Measurements from ENCODE around the gene TMEM98.
"Not testable (repeated sequence)": the region's sequence is repeated elsewhere in the genome, so short reads cannot be mapped to it uniquely, and the experiment has no call there.

The TMEM98 gene

GRCh38 chr17:32927724-32928585 lies at the start of gene TMEM98:
Gene TMEM98 (plus strand): TSS chr17:32928153. CDS start chr17:32931529, 3,376 bp downstream.
- H3K36me3 ChIP-seq (replicated peaks), result no peaks in the 10 kb centered on the region; the same call in none of the 2 replicates
- H3K4me1 ChIP-seq, result peaks cover 14% of the 10 kb centered on the region
- in situ Hi-C loops (cut with MboI; ENCODE audit: low sequenced_read_pairs), result no loop called here
- H3K4me3 ChIP-seq, result peak within 1 kb of the TSS; percentile 52
- no peaks in the 10 kb centered on the region for H3K27me3 ChIP-seq (ENCODE audit: low read depth)
- DNase-seq (ENCODE audit: low spot score in 2 of 2), result peak in 1 of 2 experiments; percentile 56
- no peaks in the 10 kb centered on the region for H3K9me3 ChIP-seq

DNA sequence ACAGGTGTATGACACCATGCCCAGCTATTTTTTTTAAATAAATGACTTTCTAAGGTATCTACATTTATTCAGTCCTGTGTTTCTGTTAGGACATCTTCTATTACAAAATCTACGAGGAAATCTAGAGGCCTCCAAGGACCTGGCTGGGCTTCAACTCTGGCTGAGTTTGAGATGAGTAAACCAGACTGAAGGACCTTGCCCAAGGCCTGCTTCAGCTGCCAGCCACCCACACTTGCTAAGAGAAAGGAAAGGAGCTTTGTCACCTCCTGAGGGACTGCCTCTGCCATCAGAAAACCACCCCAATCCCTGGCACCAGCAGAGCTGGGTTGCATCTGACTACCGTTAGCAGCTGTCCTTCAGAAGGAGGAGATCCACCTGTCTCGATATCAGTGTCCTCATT lies 49.7 kb upstream of the TMEM98 start:
- Histone ChIP-seq H3K36me3 (replicated peaks) (no peaks in the 10 kb centered on the region), H3K9me3 (no peaks in the 10 kb centered on the region), H3K4me3 (no peak overlapping the region), H3K27me3 (ENCODE audit: low read depth) (peaks cover 7% of the 10 kb centered on the region; the same call in 1 of the 2 replicates), H3K4me1 (peaks cover 7% of the 10 kb centered on the region)
- in situ Hi-C loops (cut with MboI; ENCODE audit: low sequenced_read_pairs), result loop anchor here (10.0 kb wide), 1 partner anchor 93 kb away; no protein-coding TSS in a partner anchor
- no peak for DNase-seq (ENCODE audit: low spot score in 2 of 2)

DNA sequence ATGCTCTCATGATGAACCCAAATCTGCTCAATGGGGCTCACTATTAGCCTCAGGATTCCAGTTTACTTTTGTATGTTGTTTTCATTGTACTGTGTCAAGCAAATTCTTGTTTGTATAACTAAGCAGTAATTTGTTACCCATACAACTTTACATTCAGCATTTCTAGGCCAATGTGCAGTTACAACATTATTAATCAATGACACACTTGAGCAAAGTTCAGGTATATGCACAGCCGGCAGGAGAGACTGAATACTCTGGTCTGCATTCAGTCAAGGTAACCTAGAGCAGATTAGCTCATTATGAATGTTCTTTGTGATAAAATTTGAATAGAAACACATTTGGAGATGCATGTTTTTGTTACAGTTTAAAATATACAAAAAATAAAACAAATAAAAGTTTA lies 48.8 kb upstream of the TMEM98 start:
- Histone ChIP-seq H3K4me3 (no peak overlapping the region), H3K36me3 (replicated peaks) (no peaks in the 10 kb centered on the region), H3K4me1 (peaks cover 7% of the 10 kb centered on the region), H3K9me3 (no peaks in the 10 kb centered on the region), H3K27me3 (ENCODE audit: low read depth) (peaks cover 7% of the 10 kb centered on the region; the same call in 1 of the 2 replicates)
- in situ Hi-C loops (cut with MboI; ENCODE audit: low sequenced_read_pairs), result loop anchor here (10.0 kb wide), 1 partner anchor 94 kb away; no protein-coding TSS in a partner anchor
- DNase-seq (ENCODE audit: low spot score in 2 of 2), result no peak

- in situ Hi-C loops (cut with MboI; ENCODE audit: low sequenced_read_pairs), result no loop called here
- Histone ChIP-seq H3K27me3 (ENCODE audit: low read depth) (peaks cover 7% of the 10 kb centered on the region; the same call in 1 of the 2 replicates), H3K4me3 (no peak overlapping the region), H3K9me3 (no peaks in the 10 kb centered on the region), H3K36me3 (replicated peaks) (no peaks in the 10 kb centered on the region), H3K4me1 (peaks cover 4% of the 10 kb centered on the region)
- peak in 1 of 2 experiments; percentile 24 for DNase-seq (ENCODE audit: low spot score in 2 of 2)
Measured at GRCh38 chr17:32880671-32881453, 47.1 kb upstream of the TMEM98 start.

DNA sequence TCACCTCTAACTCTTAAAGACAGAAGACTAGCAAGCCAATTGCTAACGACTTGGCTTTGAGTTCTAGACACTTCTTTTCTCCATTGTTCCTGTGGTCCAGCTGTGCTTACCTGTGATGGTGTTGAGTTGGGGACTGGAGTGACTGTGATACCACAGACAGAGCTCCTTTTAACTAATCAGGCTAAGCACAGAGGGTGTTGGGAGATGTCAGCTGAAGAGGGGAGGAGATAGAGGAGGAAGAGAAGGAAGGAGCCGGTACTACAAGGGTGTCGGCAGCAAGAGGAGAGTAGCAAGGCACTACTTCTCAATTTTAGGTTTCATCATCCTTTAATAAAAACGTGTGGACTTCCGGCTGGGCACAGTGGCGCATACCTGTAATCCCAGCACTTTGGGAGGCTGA lies 45.9 kb upstream of the TMEM98 start:
- Histone ChIP-seq H3K27me3 (ENCODE audit: low read depth) (peaks cover 7% of the 10 kb centered on the region; the same call in 1 of the 2 replicates), H3K9me3 (no peaks in the 10 kb centered on the region), H3K4me1 (peaks cover 2% of the 10 kb centered on the region; the same call in 1 of the 2 replicates), H3K36me3 (replicated peaks) (no peaks in the 10 kb centered on the region), H3K4me3 (no peak overlapping the region)
- DNase-seq (ENCODE audit: low spot score in 2 of 2), result no peak
- in situ Hi-C loops (cut with MboI; ENCODE audit: low sequenced_read_pairs), result no loop called here

GRCh38 chr17:32882734-32883133 lies 45.2 kb upstream of the TMEM98 start:
- H3K4me1 ChIP-seq, result no peaks in the 10 kb centered on the region
- in situ Hi-C loops (cut with MboI; ENCODE audit: low sequenced_read_pairs), result no loop called here
- no peak for DNase-seq (ENCODE audit: low spot score in 2 of 2)

DNA sequence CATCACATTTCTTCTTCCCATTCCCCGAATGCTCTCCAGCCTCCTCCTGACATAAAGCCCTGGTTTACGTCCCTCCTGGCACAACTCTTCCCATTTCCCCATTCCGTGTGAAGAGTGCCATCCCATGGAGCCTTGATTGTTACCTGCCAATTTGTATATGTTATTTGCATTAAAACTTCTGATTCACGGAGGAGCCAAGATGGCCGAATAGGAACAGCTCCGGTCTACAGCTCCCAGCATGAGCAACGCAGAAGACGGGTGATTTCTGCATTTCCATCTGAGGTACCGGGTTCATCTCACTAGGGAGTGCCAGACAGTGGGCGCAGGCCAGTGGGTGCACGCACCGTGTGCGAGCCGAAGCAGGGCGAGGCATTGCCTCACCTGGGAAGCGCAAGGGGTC lies 41.0 kb upstream of the TMEM98 start:
- H3K4me3 ChIP-seq; DNase-seq (ENCODE audit: low spot score in 2 of 2); H3K36me3 ChIP-seq (replicated peaks); H3K9me3 ChIP-seq; in situ Hi-C loops (cut with MboI; ENCODE audit: low sequenced_read_pairs); H3K4me1 ChIP-seq; H3K27me3 ChIP-seq (ENCODE audit: low read depth): not testable (repeated sequence)

More at GRCh38 chr17:32882734-32883133, 45.2 kb upstream of the TMEM98 start:
- H3K36me3 ChIP-seq (replicated peaks), result no peaks in the 10 kb centered on the region
- peaks cover 7% of the 10 kb centered on the region; the same call in 1 of the 2 replicates for H3K27me3 ChIP-seq (ENCODE audit: low read depth)
- no peak overlapping the region for H3K4me3 ChIP-seq
- H3K9me3 ChIP-seq, result no peaks in the 10 kb centered on the region

DNA sequence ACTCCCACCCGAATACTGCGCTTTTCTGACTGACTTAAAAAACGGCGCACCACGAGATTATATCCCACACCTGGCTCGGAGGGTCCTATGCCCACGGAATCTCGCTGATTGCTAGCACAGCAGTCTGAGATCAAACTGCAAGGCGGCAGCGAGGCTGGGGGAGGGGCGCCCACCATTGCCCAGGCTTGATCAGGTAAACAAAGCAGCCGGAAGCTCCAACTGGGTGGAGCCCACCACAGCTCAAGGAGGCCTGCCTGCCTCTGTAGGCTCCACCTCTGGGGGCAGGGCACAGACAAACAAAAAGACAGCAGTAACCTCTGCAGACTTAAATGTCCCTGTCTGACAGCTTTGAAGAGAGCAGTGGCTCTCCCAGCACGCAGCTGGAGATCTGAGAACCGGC lies 40.5 kb upstream of the TMEM98 start:
- H3K4me1 ChIP-seq; H3K4me3 ChIP-seq; H3K36me3 ChIP-seq (replicated peaks); H3K27me3 ChIP-seq (ENCODE audit: low read depth); in situ Hi-C loops (cut with MboI; ENCODE audit: low sequenced_read_pairs); H3K9me3 ChIP-seq; DNase-seq (ENCODE audit: low spot score in 2 of 2): not testable (repeated sequence)

GRCh38 chr17:32894245-32894644 lies 33.7 kb upstream of the TMEM98 start:
- Histone ChIP-seq H3K36me3 (replicated peaks) (no peaks in the 10 kb centered on the region), H3K27me3 (ENCODE audit: low read depth) (no peaks in the 10 kb centered on the region), H3K9me3 (no peaks in the 10 kb centered on the region), H3K4me1 (no peaks in the 10 kb centered on the region), H3K4me3 (no peak overlapping the region)
- in situ Hi-C loops (cut with MboI; ENCODE audit: low sequenced_read_pairs), result no loop called here
- no peak for DNase-seq (ENCODE audit: low spot score in 2 of 2)

DNA sequence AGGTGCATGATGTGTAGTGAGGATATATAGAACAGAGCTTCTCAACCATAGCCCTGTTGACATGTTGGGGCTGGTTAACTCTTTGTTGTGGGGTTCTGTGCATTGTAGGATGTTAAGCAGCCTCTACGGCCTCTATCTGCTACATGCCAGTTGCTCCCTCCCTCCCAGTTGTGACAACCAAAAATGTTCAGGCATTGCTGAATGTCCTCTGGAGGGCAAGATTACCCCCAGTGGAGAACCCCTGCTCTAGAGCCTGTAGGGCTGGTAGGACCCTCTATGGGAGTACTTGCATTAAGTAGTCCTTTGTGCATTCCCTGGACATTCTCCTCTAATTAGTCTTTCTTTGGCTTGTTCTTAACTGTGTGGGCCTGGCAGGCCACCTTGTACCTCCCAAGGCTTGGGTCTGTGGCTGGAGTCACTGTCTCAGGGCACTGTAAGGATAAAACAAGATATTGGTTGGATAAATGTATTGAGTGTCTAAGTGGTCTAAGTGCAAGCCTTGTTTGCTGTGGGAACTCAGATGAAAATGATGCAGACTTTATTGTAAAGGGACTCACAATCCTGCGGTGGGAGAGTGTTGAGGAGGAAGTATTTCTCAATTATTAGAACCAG lies 31.2 kb upstream of the TMEM98 start:
- in situ Hi-C loops (cut with MboI; ENCODE audit: low sequenced_read_pairs), result no loop called here
- 0 out of 2 replicates have a peak, but pooled peaks cover 2% of the 10 kb centered on the region for H3K9me3 ChIP-seq
- no peaks in the 10 kb centered on the region for H3K36me3 ChIP-seq (replicated peaks)
- no peaks in the 10 kb centered on the region for H3K4me1 ChIP-seq
- no peaks in the 10 kb centered on the region for H3K27me3 ChIP-seq (ENCODE audit: low read depth)
- no peak overlapping the region for H3K4me3 ChIP-seq
- no peak for DNase-seq (ENCODE audit: low spot score in 2 of 2)

DNA sequence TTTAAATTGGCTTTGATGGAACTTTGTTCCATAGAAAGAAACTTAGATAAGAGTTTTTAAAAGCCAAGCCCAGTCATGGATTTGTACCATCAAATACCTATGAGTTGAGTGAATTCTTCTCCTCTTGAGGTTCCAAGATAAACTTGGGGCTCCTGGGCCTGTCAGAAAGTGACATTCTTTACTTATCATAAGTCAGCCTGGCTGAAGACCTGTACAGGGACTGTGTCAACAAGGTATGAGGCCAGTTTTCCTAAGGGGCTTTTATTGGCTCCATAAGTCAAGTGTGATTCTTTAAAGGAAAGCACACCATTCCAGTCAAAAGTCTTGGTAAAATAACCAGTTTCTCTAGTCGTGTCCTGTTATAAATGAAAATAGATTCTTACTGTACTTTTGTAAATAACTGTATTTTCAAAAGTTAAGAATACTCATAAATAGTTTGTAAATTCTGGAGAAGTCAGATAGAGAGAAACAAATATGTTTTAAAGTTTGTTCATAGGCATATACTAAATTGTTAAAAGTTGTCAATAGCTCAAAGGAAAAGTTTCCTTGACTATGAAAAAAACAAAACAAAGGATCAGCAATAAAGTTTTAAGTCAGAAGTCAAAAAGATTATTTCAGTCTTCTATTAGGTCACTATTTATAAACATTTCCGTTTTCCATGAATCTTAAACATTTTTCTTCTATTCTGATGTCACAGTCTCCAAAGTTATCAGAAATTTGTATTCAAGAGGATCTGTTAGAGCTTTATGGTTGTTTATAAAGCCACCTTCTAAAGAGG lies 28.5 kb upstream of the TMEM98 start:
- H3K9me3 ChIP-seq, result 0 out of 2 replicates have a peak, but pooled peaks cover 2% of the 10 kb centered on the region
- no peaks in the 10 kb centered on the region for H3K4me1 ChIP-seq
- DNase-seq (ENCODE audit: low spot score in 2 of 2), result no peak
- H3K36me3 ChIP-seq (replicated peaks), result no peaks in the 10 kb centered on the region
- in situ Hi-C loops (cut with MboI; ENCODE audit: low sequenced_read_pairs), result no loop called here
- H3K27me3 ChIP-seq (ENCODE audit: low read depth), result no peaks in the 10 kb centered on the region
- H3K4me3 ChIP-seq, result no peak overlapping the region

GRCh38 chr17:32901743-32902142 lies 26.2 kb upstream of the TMEM98 start:
- in situ Hi-C loops (cut with MboI; ENCODE audit: low sequenced_read_pairs), result no loop called here
- Histone ChIP-seq H3K4me3 (no peak overlapping the region), H3K36me3 (replicated peaks) (no peaks in the 10 kb centered on the region), H3K9me3 (0 out of 2 replicates have a peak, but pooled peaks cover 2% of the 10 kb centered on the region), H3K4me1 (no peaks in the 10 kb centered on the region), H3K27me3 (ENCODE audit: low read depth) (no peaks in the 10 kb centered on the region)
- DNase-seq (ENCODE audit: low spot score in 2 of 2), result no peak
